ENCODE results near the gene CEP104. TPM values are rescaled to one million over a fixed set of nuclear protein-coding genes. Genes with fewer than 3 reads are reported as not detected.

Gene CEP104
- polyA plus RNA-seq, 1 of the 3 experiments (the other 2 are of a cell fraction) = 19.2 TPM

DNA sequence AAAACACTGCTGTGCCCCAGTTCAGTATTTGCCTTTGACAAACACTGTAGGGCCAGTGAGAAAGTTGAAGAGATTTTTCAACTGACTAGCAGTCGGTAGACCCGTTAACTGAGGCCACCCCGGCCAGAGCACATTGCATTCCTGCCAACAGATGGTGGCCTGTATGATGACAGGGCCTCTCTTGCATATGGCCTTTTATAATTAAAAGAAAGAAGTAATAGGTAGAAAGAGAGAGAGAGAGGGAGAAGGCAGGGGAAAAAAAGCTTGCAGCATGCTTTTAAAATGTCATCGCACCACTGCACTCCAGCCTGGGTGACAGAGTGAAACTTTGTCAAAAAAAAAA is 47.8 kb upstream of the CEP104 start:
- Histone ChIP-seq H3K27me3 (ENCODE audit: insufficient read depth) (no peaks in the 10 kb centered on the region), H3K4me3 (ENCODE audit: low read depth in 2 of 2, low read length in 1 of 2) (no peak overlapping the region), H2AFZ (ENCODE audit: low read depth) (no peak overlapping the region), H3K27ac (ENCODE audit: low read depth in 2 of 2, low read length in 1 of 2) (no peak overlapping the region), H4K20me1 (ENCODE audit: insufficient read depth) (no peaks in the 10 kb centered on the region), H3K36me3 (replicated peaks in 1 of 2; ENCODE audit: control insufficient read depth in 1 of 2, insufficient read depth in 2 of 2, low read length in 1 of 2) (no peaks in the 10 kb centered on the region), H3K4me1 (ENCODE audit: control insufficient read depth in 1 of 2, insufficient read depth in 2 of 2, low read depth in 1 of 2, low read length in 1 of 2) (peaks cover 0 to 14% of the 10 kb centered on the region in 2 experiments; a peak in 1 of 4 replicates), H3F3A (replicated peaks; ENCODE audit: insufficient read depth) (no peaks in the 10 kb centered on the region), H3K4me2 (no peak overlapping the region), H3K9me3 (no peaks in the 10 kb centered on the region), H3K9me2 (no peaks in the 10 kb centered on the region), H3K79me2 (ENCODE audit: insufficient read depth) (peaks cover 2% of the 10 kb centered on the region; the same call in 1 of the 2 replicates), H3K9ac (no peak overlapping the region)
- CTCF ChIA-PET = no interaction called here
- DNase-seq = no peak
- POLR2A ChIA-PET = no interaction called here
- TF ChIP-seq, protein P1, sequence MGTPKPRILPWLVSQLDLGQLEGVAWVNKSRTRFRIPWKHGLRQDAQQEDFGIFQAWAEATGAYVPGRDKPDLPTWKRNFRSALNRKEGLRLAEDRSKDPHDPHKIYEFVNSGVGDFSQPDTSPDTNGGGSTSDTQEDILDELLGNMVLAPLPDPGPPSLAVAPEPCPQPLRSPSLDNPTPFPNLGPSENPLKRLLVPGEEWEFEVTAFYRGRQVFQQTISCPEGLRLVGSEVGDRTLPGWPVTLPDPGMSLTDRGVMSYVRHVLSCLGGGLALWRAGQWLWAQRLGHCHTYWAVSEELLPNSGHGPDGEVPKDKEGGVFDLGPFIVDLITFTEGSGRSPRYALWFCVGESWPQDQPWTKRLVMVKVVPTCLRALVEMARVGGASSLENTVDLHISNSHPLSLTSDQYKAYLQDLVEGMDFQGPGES (IDR thresholded peaks at IDR 0.05; ENCODE audit: low read depth, low read length) = no peak
- no peak for TF ChIP-seq TEAD4 (IDR thresholded peaks at IDR 0.05; ENCODE audit: borderline replicate concordance, insufficient read depth)
- no peak for TF ChIP-seq EZH2phosphoT487 (IDR thresholded peaks at IDR 0.05; ENCODE audit: borderline replicate concordance, low read depth)
- TF ChIP-seq NFIC (IDR thresholded peaks at IDR 0.05; ENCODE audit: borderline replicate concordance) = no peak
- TF ChIP-seq, protein P2, sequence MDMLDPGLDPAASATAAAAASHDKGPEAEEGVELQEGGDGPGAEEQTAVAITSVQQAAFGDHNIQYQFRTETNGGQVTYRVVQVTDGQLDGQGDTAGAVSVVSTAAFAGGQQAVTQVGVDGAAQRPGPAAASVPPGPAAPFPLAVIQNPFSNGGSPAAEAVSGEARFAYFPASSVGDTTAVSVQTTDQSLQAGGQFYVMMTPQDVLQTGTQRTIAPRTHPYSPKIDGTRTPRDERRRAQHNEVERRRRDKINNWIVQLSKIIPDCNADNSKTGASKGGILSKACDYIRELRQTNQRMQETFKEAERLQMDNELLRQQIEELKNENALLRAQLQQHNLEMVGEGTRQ (IDR thresholded peaks at IDR 0.05; ENCODE audit: borderline replicate concordance, low read depth, low read length) = no peak
- no peak for TF ChIP-seq RCOR1 (IDR thresholded peaks at IDR 0.05; ENCODE audit: low read length)
- 91% methylated on average over 4 of the region's 4 CpGs for WGBS (ENCODE audit: low lambda C conversion rate)

DNA sequence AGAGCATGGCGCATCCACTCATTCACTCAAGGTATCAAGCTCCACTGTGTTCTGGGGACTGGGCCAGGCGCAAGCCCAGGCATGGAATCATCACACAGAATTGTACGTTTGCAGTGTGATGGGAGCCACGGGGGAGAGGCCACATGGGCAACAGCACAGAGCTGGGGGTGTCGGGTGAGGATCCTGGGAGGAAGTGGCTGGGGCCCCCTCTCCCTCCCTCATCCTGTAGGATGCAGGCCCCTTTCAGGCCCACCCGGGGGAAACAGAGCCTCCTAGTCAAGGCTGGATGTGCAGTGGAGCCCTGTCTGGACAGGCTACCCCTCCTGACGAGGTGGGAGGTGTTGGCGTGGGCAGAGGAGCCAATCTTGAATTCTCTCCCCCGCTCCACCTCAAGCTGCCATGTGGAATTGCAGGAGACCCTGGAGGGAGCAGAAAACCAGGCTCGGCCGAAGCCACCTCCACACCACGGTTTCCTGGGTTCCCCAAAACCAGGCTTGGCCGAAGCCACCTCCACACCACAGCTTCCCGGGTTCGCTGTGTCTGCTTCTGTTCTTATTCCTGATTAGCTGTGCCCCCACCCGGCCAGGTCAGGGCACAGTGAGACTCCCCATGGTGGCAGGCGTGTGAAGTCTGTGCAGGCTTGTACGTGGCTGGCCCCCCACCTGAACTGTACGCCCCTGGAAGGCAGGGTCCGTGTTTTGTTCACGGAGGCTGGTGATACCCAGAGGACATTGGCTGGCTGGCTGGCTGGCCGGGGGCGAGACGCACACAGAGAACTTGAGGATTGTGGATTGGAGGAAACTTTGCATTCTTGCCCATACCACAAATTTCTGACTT is 47.2 kb upstream of the CEP104 start:
- H3K36me3 ChIP-seq (replicated peaks in 1 of 2; ENCODE audit: control insufficient read depth in 1 of 2, insufficient read depth in 2 of 2, low read length in 1 of 2) = no peaks in the 10 kb centered on the region
- no peak overlapping the region for H3K27ac ChIP-seq (ENCODE audit: low read depth in 2 of 2, low read length in 1 of 2)
- no peak overlapping the region for H3K4me3 ChIP-seq (ENCODE audit: low read depth in 2 of 2, low read length in 1 of 2)
- WGBS (ENCODE audit: low lambda C conversion rate) = 67% methylated on average over 13 of the region's 24 CpGs
- no peak overlapping the region for H2AFZ ChIP-seq (ENCODE audit: low read depth)
- POLR2A ChIA-PET = no interaction called here
- H3K9ac ChIP-seq = no peak overlapping the region
- TF ChIP-seq NFIC (IDR thresholded peaks at IDR 0.05; ENCODE audit: borderline replicate concordance) (no peak), ELF1 (IDR thresholded peaks at IDR 0.05) (no peak), CHD2 (IDR thresholded peaks at IDR 0.05; ENCODE audit: low read length, partially characterized antibody) (no peak), RXRA (IDR thresholded peaks at IDR 0.05; ENCODE audit: borderline replicate concordance, low read depth) (no peak), FOXJ3 (CRISPR knock-in tag; IDR thresholded peaks at IDR 0.05) (no peak), NRF1 (IDR thresholded peaks at IDR 0.05; ENCODE audit: low read depth, low read length) (no peak), FOSL2 (IDR thresholded peaks at IDR 0.05; ENCODE audit: borderline replicate concordance, low read depth) (no peak), SMC3 (IDR thresholded peaks at IDR 0.05; ENCODE audit: low read depth, low read length) (no peak)
- TF ChIP-seq, protein P3, sequence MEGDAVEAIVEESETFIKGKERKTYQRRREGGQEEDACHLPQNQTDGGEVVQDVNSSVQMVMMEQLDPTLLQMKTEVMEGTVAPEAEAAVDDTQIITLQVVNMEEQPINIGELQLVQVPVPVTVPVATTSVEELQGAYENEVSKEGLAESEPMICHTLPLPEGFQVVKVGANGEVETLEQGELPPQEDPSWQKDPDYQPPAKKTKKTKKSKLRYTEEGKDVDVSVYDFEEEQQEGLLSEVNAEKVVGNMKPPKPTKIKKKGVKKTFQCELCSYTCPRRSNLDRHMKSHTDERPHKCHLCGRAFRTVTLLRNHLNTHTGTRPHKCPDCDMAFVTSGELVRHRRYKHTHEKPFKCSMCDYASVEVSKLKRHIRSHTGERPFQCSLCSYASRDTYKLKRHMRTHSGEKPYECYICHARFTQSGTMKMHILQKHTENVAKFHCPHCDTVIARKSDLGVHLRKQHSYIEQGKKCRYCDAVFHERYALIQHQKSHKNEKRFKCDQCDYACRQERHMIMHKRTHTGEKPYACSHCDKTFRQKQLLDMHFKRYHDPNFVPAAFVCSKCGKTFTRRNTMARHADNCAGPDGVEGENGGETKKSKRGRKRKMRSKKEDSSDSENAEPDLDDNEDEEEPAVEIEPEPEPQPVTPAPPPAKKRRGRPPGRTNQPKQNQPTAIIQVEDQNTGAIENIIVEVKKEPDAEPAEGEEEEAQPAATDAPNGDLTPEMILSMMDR (IDR thresholded peaks at IDR 0.05) = no peak
- TF ChIP-seq, protein P4, sequence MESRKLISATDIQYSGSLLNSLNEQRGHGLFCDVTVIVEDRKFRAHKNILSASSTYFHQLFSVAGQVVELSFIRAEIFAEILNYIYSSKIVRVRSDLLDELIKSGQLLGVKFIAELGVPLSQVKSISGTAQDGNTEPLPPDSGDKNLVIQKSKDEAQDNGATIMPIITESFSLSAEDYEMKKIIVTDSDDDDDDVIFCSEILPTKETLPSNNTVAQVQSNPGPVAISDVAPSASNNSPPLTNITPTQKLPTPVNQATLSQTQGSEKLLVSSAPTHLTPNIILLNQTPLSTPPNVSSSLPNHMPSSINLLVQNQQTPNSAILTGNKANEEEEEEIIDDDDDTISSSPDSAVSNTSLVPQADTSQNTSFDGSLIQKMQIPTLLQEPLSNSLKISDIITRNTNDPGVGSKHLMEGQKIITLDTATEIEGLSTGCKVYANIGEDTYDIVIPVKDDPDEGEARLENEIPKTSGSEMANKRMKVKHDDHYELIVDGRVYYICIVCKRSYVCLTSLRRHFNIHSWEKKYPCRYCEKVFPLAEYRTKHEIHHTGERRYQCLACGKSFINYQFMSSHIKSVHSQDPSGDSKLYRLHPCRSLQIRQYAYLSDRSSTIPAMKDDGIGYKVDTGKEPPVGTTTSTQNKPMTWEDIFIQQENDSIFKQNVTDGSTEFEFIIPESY (IDR thresholded peaks at IDR 0.05; ENCODE audit: borderline replicate concordance, low read depth) = no peak
- H3K4me1 ChIP-seq (ENCODE audit: control insufficient read depth in 1 of 2, insufficient read depth in 2 of 2, low read depth in 1 of 2, low read length in 1 of 2) = peaks cover 0 to 16% of the 10 kb centered on the region in 2 experiments; a peak in 1 of 4 replicates
- no peak for DNase-seq
- no peaks in the 10 kb centered on the region for H3K9me3 ChIP-seq
- no peaks in the 10 kb centered on the region for H3K9me2 ChIP-seq
- CTCF ChIA-PET = interaction anchor here (1.0 to 1.1 kb wide), 2 partner anchors 43 to 451 kb away, joined by 3 read pairs; no protein-coding TSS in a partner anchor
- no peaks in the 10 kb centered on the region for H4K20me1 ChIP-seq (ENCODE audit: insufficient read depth)
- H3K79me2 ChIP-seq (ENCODE audit: insufficient read depth) = peaks cover 8% of the 10 kb centered on the region
- no peaks in the 10 kb centered on the region for H3K27me3 ChIP-seq (ENCODE audit: insufficient read depth)
- H3K4me2 ChIP-seq = no peak overlapping the region
- H3F3A ChIP-seq (replicated peaks; ENCODE audit: insufficient read depth) = no peaks in the 10 kb centered on the region

Data from SK-N-SH (cell line).